WTC11 (cell line): ENCODE results near the gene FAM114A1. TPM values are rescaled to one million over a fixed set of nuclear protein-coding genes. Genes with fewer than 3 reads are reported as not detected.

ENCODE experiments used
- ATAC-seq: fragments of 200-7000 bp; cut with Tn5 transposase; 2 replicates; pipeline ENCODE4 v1.10.0; 2021; ENCODE audit warnings: mild to moderate bottlenecking, moderate library complexity
- CTCF ChIA-PET: fragments of 300-600 bp; sonication (Branson Sonifier 250); formaldehyde crosslinking; loops from one replicate; lab custom pipeline; 2021; ENCODE audit warnings: antibody characterized with exemption; lab: Charles Lee
- POLR2A ChIA-PET: fragments of 350-600 bp; sonication (Branson Sonifier 250); formaldehyde crosslinking; loops from one replicate; lab custom pipeline; 2021; ENCODE audit warnings: antibody characterized with exemption; lab: Charles Lee
- DNase-seq: peaks from one replicate; pipeline ENCODE4 v3.0.0; 2021; ENCODE audit warnings: low spot score
- H3K27ac Mint-ChIP-seq: 2 replicates; pipeline ENCODE4 v1.8.0; 2021; ENCODE audit warnings: mixed read lengths
- H3K27me3 Mint-ChIP-seq: 2 replicates; pipeline ENCODE4 v1.8.0; 2021; ENCODE audit warnings: low read depth, mild to moderate bottlenecking, moderate library complexity, mixed read lengths
- H3K36me3 Mint-ChIP-seq: 2 replicates; pipeline ENCODE4 v1.8.0; 2021; ENCODE audit warnings: mixed read lengths
- H3K4me1 Mint-ChIP-seq: 2 replicates; pipeline ENCODE4 v1.8.0; 2022; ENCODE audit warnings: mixed read lengths
- H3K4me3 Mint-ChIP-seq: 2 replicates; pipeline ENCODE4 v1.8.0; 2021; ENCODE audit warnings: mild to moderate bottlenecking, moderate library complexity, mixed read lengths
- H3K9me3 Mint-ChIP-seq: 2 replicates; pipeline ENCODE4 v1.8.0; 2021; ENCODE audit warnings: mixed read lengths
- AR ChIP-seq: fragments of 250-450 bp; sonication (Bioruptor Pico); IDR thresholded peaks from 2 replicates; pipeline ENCODE4 v1.9.0; 2021; ENCODE audit warnings: mild to moderate bottlenecking
- ATF3 ChIP-seq: sonication (generic); formaldehyde crosslinking; conservative IDR thresholded peaks from 2 replicates; pipeline ENCODE4 v1.8.1; 2022; ENCODE audit warnings: mild to moderate bottlenecking, missing genetic modification reagents
- CDX4 ChIP-seq: fragments of 250-450 bp; sonication (Bioruptor Pico); IDR thresholded peaks from 2 replicates; pipeline ENCODE4 v1.9.0; 2021; ENCODE audit warnings: moderate library complexity, mild to moderate bottlenecking, inconsistent platforms, borderline replicate concordance
- CREB1 ChIP-seq: sonication (generic); formaldehyde crosslinking; IDR thresholded peaks from 2 replicates; pipeline ENCODE4 v1.8.0; 2023; ENCODE audit warnings: mild to moderate bottlenecking, missing genetic modification reagents
- E2F1 ChIP-seq: sonication (generic); formaldehyde crosslinking; IDR thresholded peaks from 2 replicates; pipeline ENCODE4 v1.8.0; 2022; ENCODE audit warnings: mild to moderate bottlenecking, missing genetic modification reagents
- GRHL2 ChIP-seq: fragments of 250-450 bp; sonication (Bioruptor Pico); IDR thresholded peaks from 2 replicates; pipeline ENCODE4 v1.8.0; 2022; ENCODE audit warnings: mild to moderate bottlenecking, moderate library complexity; ENCODE audit not compliant: insufficient replicate concordance, severe bottlenecking
- GTF2I ChIP-seq: fragments of 250-450 bp; sonication (Bioruptor Pico); conservative IDR thresholded peaks from 2 replicates; pipeline ENCODE4 v1.4.0; 2021; ENCODE audit warnings: mild to moderate bottlenecking
- HMGXB4 ChIP-seq: sonication (generic); formaldehyde crosslinking; IDR thresholded peaks from 2 replicates; pipeline ENCODE4 v1.8.1; 2023; ENCODE audit warnings: mild to moderate bottlenecking, moderate library complexity, missing genetic modification reagents
- IRF2 ChIP-seq: sonication (generic); formaldehyde crosslinking; IDR thresholded peaks from 2 replicates; pipeline ENCODE4 v1.8.0; 2022; ENCODE audit warnings: low read depth, missing genetic modification reagents, borderline replicate concordance
- KAT7 ChIP-seq: sonication (generic); formaldehyde crosslinking; IDR thresholded peaks from 2 replicates; pipeline ENCODE4 v1.8.1; 2023; ENCODE audit warnings: missing genetic modification reagents, mild to moderate bottlenecking, borderline replicate concordance
- NFATC4 ChIP-seq: fragments of 250-450 bp; sonication (Bioruptor Pico); IDR thresholded peaks from 2 replicates; pipeline ENCODE4 v1.9.0; 2021; ENCODE audit warnings: mild to moderate bottlenecking
- RELA ChIP-seq: sonication (generic); formaldehyde crosslinking; IDR thresholded peaks from 2 replicates; pipeline ENCODE4 v1.8.1; 2022; ENCODE audit warnings: missing genetic modification reagents, mild to moderate bottlenecking, borderline replicate concordance
- RORB ChIP-seq: fragments of 250-450 bp; sonication (Bioruptor Pico); IDR thresholded peaks from 2 replicates; pipeline ENCODE4 v1.9.0; 2021; ENCODE audit warnings: mild to moderate bottlenecking
- TEAD1 ChIP-seq: sonication (generic); formaldehyde crosslinking; IDR thresholded peaks from 2 replicates; pipeline ENCODE4 v1.8.0; 2022; ENCODE audit warnings: mild to moderate bottlenecking, missing genetic modification reagents
- ZNF219 ChIP-seq: sonication (generic); formaldehyde crosslinking; IDR thresholded peaks from 2 replicates; pipeline ENCODE4 v1.8.0; 2023; ENCODE audit warnings: missing genetic modification reagents, mild to moderate bottlenecking, borderline replicate concordance
- ZNF232 ChIP-seq: sonication (generic); formaldehyde crosslinking; IDR thresholded peaks from 2 replicates; pipeline ENCODE4 v1.8.0; 2022; ENCODE audit warnings: mild to moderate bottlenecking, missing genetic modification reagents
- ZNF263 ChIP-seq: sonication (generic); formaldehyde crosslinking; IDR thresholded peaks from 2 replicates; pipeline ENCODE4 v1.8.1; 2022; ENCODE audit warnings: low read depth, mild to moderate bottlenecking, moderate library complexity, missing genetic modification reagents
- ZNF281 ChIP-seq: sonication (generic); formaldehyde crosslinking; IDR thresholded peaks from 2 replicates; pipeline ENCODE4 v1.8.0; 2023; ENCODE audit warnings: mild to moderate bottlenecking, missing genetic modification reagents
- total RNA-seq: library from RNA; stranded (reverse); gene quantifications from 3 replicates; pipeline ENCODE4 v1.2.3, GENCODE V29; 2021

Gene FAM114A1
- total RNA-seq, 1 experiment from 2014 or later, result 17.6 TPM

- DNase-seq (no peak), ATAC-seq (no peak)
- TF ChIP-seq IRF2 (CRISPR knock-in tag) (no peak), GTF2I (CRISPR knock-in tag) (no peak), RORB (no peak), TEAD1 (CRISPR knock-in tag) (no peak), ZNF263 (CRISPR knock-in tag) (no peak), ATF3 (CRISPR knock-in tag) (no peak), CREB1 (CRISPR knock-in tag) (no peak), ZNF219 (CRISPR knock-in tag) (no peak), RELA (CRISPR knock-in tag) (no peak), CDX4 (CRISPR knock-in tag) (no peak), NFATC4 (CRISPR knock-in tag) (no peak), E2F1 (CRISPR knock-in tag) (no peak), HMGXB4 (CRISPR knock-in tag) (no peak), ZNF281 (CRISPR knock-in tag) (no peak), ZNF232 (CRISPR knock-in tag) (no peak), GRHL2 (CRISPR knock-in tag) (no peak), AR (no peak), KAT7 (CRISPR knock-in tag) (no peak)
- H3K4me1 Mint-ChIP-seq, result peaks cover 10% of the 10 kb centered on the region
- CTCF ChIA-PET, result no interaction called here
- H3K9me3 Mint-ChIP-seq, result peaks cover 16% of the 10 kb centered on the region
- H3K36me3 Mint-ChIP-seq, result no peaks in the 10 kb centered on the region
- POLR2A ChIA-PET, result no interaction called here
- no peak overlapping the region for H3K4me3 Mint-ChIP-seq
- no peaks in the 10 kb centered on the region for H3K27me3 Mint-ChIP-seq
- no peak overlapping the region for H3K27ac Mint-ChIP-seq
Observed at GRCh38 chr4:38837849-38838248, 29.8 kb upstream of the FAM114A1 start.
